GM10248 (cell line): ENCODE data around the gene C9orf78.

Experiments
- CTCF ChIA-PET: fragments of 300-600 bp; sonication (Branson Sonifier 250); formaldehyde crosslinking; extraction: SDS; loops from one replicate; lab custom pipeline; 2021; ENCODE audit warnings: antibody characterized with exemption; lab: Yijun Ruan, JAX
- POLR2A ChIA-PET: fragments of 350-650 bp; sonication (Branson Sonifier 250); formaldehyde crosslinking; extraction: SDS; loops from one replicate; lab custom pipeline; 2020; ENCODE audit warnings: antibody characterized with exemption; lab: Yijun Ruan, JAX
- DNase-seq: peaks from one replicate; pipeline ENCODE4 v3.0.0; 2012; ENCODE audit errors: extremely low spot score
- TF ChIP-seq, protein P1 (sequence below): IDR thresholded peaks from 2 replicates; pipeline ENCODE4 v1.5.1; 2012; ENCODE audit warnings: mild to moderate bottlenecking, low read depth; ENCODE audit errors: extremely low read depth, missing control alignments, control extremely low read depth

The C9orf78 gene

DNA sequence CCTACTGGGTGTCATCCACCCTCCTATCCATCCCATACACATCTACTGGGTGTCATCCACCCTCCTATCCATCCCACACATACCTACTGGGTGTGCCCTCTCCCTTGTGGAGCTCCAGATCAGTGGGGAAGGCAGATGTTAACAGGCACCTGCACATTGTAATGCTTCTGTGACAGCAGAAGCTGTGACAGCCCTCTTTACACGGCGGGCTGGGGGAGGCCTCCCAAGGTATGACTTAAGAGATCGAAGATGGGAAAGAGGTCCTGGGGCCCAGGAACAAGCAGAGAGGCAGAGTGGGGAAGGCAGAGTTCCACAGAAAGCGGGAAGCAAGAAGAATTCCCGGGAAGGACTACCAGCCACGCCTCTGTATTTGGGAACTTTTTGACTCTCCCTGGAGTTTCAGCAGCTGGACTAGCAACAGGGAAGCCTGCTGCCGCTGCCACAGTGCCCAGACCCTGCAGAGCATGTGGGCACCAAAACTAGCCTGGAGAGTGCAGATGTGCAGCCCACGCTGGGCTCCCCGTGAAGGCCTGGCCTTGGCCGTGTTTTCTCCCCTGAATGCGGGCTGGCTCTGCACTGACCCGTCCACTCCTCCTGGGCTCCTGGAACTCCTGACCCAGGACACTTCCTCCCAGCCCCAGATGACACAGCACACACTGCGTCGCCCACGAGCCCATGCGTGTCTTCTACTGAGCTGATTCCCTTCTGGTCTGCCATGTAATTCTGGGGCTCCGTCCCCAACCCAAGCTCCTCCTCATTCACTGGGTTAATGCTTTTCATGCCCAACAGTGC lies 20.4 kb downstream of the C9orf78 start:
- DNase-seq = no peak
- CTCF ChIA-PET = no interaction called here
- TF ChIP-seq, protein P1, sequence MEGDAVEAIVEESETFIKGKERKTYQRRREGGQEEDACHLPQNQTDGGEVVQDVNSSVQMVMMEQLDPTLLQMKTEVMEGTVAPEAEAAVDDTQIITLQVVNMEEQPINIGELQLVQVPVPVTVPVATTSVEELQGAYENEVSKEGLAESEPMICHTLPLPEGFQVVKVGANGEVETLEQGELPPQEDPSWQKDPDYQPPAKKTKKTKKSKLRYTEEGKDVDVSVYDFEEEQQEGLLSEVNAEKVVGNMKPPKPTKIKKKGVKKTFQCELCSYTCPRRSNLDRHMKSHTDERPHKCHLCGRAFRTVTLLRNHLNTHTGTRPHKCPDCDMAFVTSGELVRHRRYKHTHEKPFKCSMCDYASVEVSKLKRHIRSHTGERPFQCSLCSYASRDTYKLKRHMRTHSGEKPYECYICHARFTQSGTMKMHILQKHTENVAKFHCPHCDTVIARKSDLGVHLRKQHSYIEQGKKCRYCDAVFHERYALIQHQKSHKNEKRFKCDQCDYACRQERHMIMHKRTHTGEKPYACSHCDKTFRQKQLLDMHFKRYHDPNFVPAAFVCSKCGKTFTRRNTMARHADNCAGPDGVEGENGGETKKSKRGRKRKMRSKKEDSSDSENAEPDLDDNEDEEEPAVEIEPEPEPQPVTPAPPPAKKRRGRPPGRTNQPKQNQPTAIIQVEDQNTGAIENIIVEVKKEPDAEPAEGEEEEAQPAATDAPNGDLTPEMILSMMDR = no peak
- POLR2A ChIA-PET = no interaction called here

DNA sequence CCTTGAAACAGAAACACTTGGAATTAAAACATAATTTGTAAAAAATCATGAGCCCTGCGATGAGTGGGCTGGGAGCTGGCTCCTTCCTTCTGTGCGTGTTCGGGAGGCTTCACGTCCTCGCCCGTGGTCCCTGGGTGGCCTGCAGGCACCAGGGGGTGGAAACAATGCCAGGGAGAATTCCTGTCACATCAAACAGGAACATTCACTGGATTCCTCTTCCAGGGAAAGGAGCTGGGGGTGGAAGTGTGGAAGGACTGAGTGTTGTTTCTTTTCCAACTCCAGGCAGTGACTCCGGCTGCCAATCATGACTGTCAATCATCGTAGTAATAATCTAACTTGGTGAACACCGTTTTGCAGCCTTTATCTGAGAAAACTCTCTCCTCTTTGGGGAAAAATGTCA lies 21.4 kb downstream of the C9orf78 start:
- ChIA-PET CTCF (no interaction called here), POLR2A (no interaction called here)
- no peak for DNase-seq
- TF ChIP-seq, protein P1 = no peak

DNA sequence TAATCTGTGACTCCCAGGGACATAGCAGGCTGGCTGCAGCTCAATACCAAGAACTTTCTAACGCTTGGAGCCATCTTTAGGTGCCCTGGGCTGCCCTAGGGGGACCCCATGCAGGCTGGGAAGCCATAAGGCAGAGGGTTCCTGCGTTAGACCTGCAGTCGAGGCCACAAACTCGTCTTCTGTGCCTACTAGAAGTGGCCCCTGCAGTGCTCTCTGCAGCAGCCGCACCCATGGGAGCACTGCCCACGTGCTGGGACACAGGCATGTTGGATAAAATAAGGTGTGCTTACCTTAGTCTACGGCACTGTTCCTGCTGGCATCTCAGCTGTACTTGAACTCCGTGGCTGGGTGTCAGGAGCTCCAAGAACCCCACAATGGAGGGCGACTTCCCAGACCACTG lies 22.7 kb downstream of the C9orf78 start:
- ChIA-PET CTCF (interaction anchor here (1.1 to 1.5 kb wide), 2 partner anchors 9 to 23 kb away, joined by 3 to 4 read pairs; no protein-coding TSS in a partner anchor), POLR2A (no interaction called here)
- TF ChIP-seq, protein P1 = no peak
- DNase-seq = no peak

DNA sequence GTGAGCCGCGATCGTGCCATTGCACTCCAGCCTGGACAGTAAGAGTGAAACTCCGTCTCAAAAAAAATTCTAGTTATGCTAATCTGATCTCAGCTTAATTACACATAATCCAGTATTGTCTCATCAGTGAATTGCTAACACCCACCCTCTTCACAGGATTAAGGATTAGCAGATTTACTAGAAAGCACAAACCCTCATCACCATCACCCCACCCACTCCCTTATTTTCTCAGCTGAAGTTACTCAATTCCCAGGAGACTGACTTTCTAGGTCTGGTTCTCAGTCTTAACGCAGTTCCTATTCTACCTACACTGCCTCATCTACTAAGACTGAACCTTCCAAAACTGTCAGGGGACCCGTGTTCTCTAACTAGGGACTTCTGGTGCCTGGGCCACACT lies 23.1 kb downstream of the C9orf78 start:
- no peak for DNase-seq
- TF ChIP-seq, protein P1 = no peak
- ChIA-PET POLR2A (no interaction called here), CTCF (interaction anchor here (1.1 to 1.5 kb wide), 2 partner anchors 9 to 22 kb away, joined by 3 to 4 read pairs; no protein-coding TSS in a partner anchor)

DNA sequence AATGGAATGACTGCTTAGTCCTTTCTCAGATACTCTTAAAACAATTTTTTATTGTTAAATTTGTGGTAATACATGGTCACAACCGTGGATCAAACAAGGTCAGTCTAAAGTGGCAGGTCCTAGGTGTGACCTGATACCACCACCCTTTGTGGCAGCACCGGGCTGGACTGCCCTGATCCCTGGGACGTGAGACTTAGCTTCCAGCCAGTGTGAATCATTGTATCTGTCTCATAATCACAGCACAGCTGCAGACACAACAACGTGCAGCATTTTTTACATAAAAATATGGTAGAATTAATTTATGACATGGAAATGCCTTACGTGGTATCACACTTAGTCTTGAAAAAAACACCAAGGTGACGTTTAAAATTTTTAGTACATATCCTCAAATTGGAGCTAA lies 24.3 kb downstream of the C9orf78 start:
- CTCF ChIA-PET = interaction anchor here (1.5 kb wide), 1 partner anchor 10 kb away, joined by 4 read pairs; no protein-coding TSS in a partner anchor
- POLR2A ChIA-PET = interaction anchor here (0.6 kb wide), 2 partner anchors 40 to 1990 kb away, joined by 3 read pairs; no protein-coding TSS in a partner anchor
- TF ChIP-seq, protein P1 = no peak
- DNase-seq = no peak

DNA sequence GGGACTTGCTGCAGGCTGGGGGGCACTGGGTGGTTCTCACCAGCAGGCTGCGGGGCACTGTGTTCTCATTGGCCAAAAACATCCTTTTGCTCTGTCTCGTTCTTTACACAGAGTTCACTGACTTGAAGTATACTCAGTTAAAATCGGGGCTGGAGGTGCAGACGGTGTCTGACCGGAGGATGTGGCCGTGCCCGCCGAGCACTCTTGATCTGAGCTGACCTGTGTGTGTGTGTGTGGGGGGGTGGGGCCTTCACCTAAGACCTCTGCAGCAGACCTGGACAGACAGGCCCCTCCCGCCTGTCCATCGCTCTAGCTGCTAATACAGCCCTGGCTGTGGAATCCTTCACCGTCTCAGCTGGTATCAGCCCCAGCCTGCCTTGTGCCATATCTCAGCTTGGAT lies 25.0 kb downstream of the C9orf78 start:
- POLR2A ChIA-PET = interaction anchor here (0.6 kb wide), 2 partner anchors 40 to 1990 kb away, joined by 3 read pairs; no protein-coding TSS in a partner anchor
- no peak for DNase-seq
- CTCF ChIA-PET = interaction anchor here (0.9 to 1.2 kb wide), 2 partner anchors 20 to 678 kb away, joined by 3 read pairs; no protein-coding TSS in a partner anchor
- TF ChIP-seq, protein P1 = no peak
